CD4-positive, alpha-beta T cell (primary cell): ENCODE measurements around the gene NYAP2. TPM values are rescaled to one million over a fixed set of nuclear protein-coding genes. Genes with fewer than 3 reads are reported as not detected.

Experiments
- ATAC-seq: fragments of 200-7000 bp; cut with Tn5 transposase; one replicate; pipeline ENCODE4 v1.10.0; 2022; ENCODE audit warnings: mild to moderate bottlenecking; ENCODE audit not compliant: poor library complexity
- CTCF ChIA-PET: fragments of 350-600 bp; sonication (Branson Sonifier 250); formaldehyde crosslinking; loops from one replicate; lab custom pipeline; 2021; ENCODE audit warnings: antibody characterized with exemption, inconsistent platforms; lab: Charles Lee
- POLR2A ChIA-PET: fragments of 350-600 bp; sonication (Branson Sonifier 250); formaldehyde crosslinking; loops from one replicate; lab custom pipeline; 2021; ENCODE audit warnings: antibody characterized with exemption, inconsistent platforms; lab: Charles Lee
- DNase-seq, 14 experiments: peaks; one replicate each; pipeline ENCODE4 v3.0.0-alpha.2; 2013 to 2020; ENCODE audit warnings: mixed read lengths in 2 of 14
- H3K27ac ChIP-seq, 2 donors: one replicate each; pipeline versions ENCODE4 v1.5.1 to v1.7.0; 2013; ENCODE audit warnings: low read length in 2 of 2, low read depth in 1 of 2, mild to moderate bottlenecking in 1 of 2
- H3K27me3 ChIP-seq, 2 experiments: 1 replicate in 1 of 2; 2 replicates in 1 of 2; pipeline versions ENCODE4 v1.6.1 to v1.7.0; 2013; ENCODE audit warnings: low read length in 2 of 2, control low read depth in 1 of 2, mild to moderate bottlenecking in 1 of 2, moderate library complexity in 1 of 2; ENCODE audit not compliant: insufficient read depth in 2 of 2, control insufficient read depth in 1 of 2
- H3K36me3 ChIP-seq: one replicate; pipeline ENCODE4 v1.6.1; 2013; ENCODE audit warnings: low read length, control low read depth; ENCODE audit not compliant: insufficient read depth
- H3K4me1 ChIP-seq: one replicate; pipeline ENCODE4 v1.6.1; 2013; ENCODE audit warnings: low read length, control low read depth; ENCODE audit not compliant: insufficient read depth
- H3K4me3 ChIP-seq: one replicate; pipeline ENCODE4 v1.5.1; 2013; ENCODE audit warnings: mild to moderate bottlenecking, low read length, moderate library complexity
- H3K9me3 ChIP-seq, 2 experiments: 1 replicate in 1 of 2; 2 replicates in 1 of 2; pipeline versions ENCODE4 v1.6.1 to v1.7.0; 2013; ENCODE audit warnings: low read length in 2 of 2, mild to moderate bottlenecking in 2 of 2, control low read depth in 1 of 2, moderate library complexity in 1 of 2; ENCODE audit not compliant: control insufficient read depth in 1 of 2, insufficient read depth in 1 of 2
- H3K27ac Mint-ChIP-seq: one replicate; pipeline ENCODE4 v1.8.0; 2020; ENCODE audit warnings: mixed read lengths
- H3K27me3 Mint-ChIP-seq: one replicate; pipeline ENCODE4 v1.8.0; 2021; ENCODE audit warnings: mixed read lengths
- H3K36me3 Mint-ChIP-seq: one replicate; pipeline ENCODE4 v1.8.0; 2021; ENCODE audit warnings: low read depth, mixed read lengths
- H3K4me1 Mint-ChIP-seq: one replicate; pipeline ENCODE4 v1.8.0; 2021; ENCODE audit warnings: low read depth, mixed read lengths
- H3K4me3 Mint-ChIP-seq: one replicate; pipeline ENCODE4 v1.8.0; 2020; ENCODE audit warnings: mild to moderate bottlenecking, mixed read lengths
- H3K9me3 Mint-ChIP-seq: one replicate; pipeline ENCODE4 v1.8.0; 2020; ENCODE audit warnings: mixed read lengths
- intact Hi-C, 2 experiments: fragments of 100-400 bp; cut with DNase I in 1 of 2; cut with micrococcal nuclease in 1 of 2; formaldehyde crosslinking; loops; one replicate each; pipeline versions ENCODE4 v1.15.1 to v1.9.0; 2023 to 2025; cut with DNase I, micrococcal nuclease
- total RNA-seq, 174 experiments: library from RNA in 2 of 174; stranded (reverse) in 2 of 174; gene quantifications; one replicate each; pipeline ENCODE4 v1.2.3 and lab custom pipeline; 2021 to 2026
- TF ChIP-seq, protein P1 (sequence below): fragments of 200-600 bp; IDR thresholded peaks from one replicate; pipeline ENCODE4 v1.8.0; 2022; ENCODE audit warnings: antibody characterized with exemption, mild to moderate bottlenecking

NYAP2 gene
- total RNA-seq, 2 experiments from 2014 or later, result not detected

DNA sequence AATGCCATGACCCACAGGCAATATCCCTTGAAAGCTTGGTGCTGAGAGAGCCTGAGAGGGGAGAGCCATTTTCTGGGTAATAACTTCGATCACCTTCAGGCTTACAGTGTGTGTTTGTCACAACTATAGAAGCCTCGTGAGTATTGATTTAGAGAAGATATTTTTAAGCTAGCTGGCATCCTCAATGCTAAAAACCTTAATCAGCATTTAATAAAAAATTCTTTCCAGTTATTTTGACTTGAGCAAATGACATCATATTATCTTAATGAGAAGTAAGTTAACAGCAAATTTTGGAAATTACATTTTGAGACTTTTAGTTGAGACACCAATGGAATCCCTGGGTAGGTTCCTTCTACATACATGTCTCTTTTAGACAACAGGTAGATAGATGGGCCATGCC lies 283.7 kb downstream of the NYAP2 start:
- Histone ChIP-seq H3K36me3 (no peaks in the 10 kb centered on the region), H3K27me3 (no peaks in the 10 kb centered on the region), H3K4me3 (no peak overlapping the region), H3K27ac (no peak overlapping the region), H3K4me1 (no peaks in the 10 kb centered on the region), H3K9me3 (no peaks in the 10 kb centered on the region)
- no peak for DNase-seq
- no peak overlapping the region for H3K27ac Mint-ChIP-seq
- CTCF ChIA-PET, result no interaction called here
- no peaks in the 10 kb centered on the region for H3K9me3 Mint-ChIP-seq
- no peaks in the 10 kb centered on the region for H3K4me1 Mint-ChIP-seq
- TF ChIP-seq, protein P1, sequence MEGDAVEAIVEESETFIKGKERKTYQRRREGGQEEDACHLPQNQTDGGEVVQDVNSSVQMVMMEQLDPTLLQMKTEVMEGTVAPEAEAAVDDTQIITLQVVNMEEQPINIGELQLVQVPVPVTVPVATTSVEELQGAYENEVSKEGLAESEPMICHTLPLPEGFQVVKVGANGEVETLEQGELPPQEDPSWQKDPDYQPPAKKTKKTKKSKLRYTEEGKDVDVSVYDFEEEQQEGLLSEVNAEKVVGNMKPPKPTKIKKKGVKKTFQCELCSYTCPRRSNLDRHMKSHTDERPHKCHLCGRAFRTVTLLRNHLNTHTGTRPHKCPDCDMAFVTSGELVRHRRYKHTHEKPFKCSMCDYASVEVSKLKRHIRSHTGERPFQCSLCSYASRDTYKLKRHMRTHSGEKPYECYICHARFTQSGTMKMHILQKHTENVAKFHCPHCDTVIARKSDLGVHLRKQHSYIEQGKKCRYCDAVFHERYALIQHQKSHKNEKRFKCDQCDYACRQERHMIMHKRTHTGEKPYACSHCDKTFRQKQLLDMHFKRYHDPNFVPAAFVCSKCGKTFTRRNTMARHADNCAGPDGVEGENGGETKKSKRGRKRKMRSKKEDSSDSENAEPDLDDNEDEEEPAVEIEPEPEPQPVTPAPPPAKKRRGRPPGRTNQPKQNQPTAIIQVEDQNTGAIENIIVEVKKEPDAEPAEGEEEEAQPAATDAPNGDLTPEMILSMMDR, result no peak
- peaks cover 30% of the 10 kb centered on the region for H3K27me3 Mint-ChIP-seq
- H3K4me3 Mint-ChIP-seq, result no peak overlapping the region
- H3K36me3 Mint-ChIP-seq, result no peaks in the 10 kb centered on the region
- POLR2A ChIA-PET, result no interaction called here
- no peak for ATAC-seq
- intact Hi-C loops, result no loop called here

GRCh38 chr2:225690153-225690552 lies 290.6 kb downstream of the NYAP2 start:
- intact Hi-C loops, result no loop called here
- H3K4me1 Mint-ChIP-seq, result no peaks in the 10 kb centered on the region
- H3K27ac Mint-ChIP-seq, result no peak overlapping the region
- H3K36me3 Mint-ChIP-seq, result no peaks in the 10 kb centered on the region
- Histone ChIP-seq H3K9me3 (no peaks in the 10 kb centered on the region), H3K27me3 (no peaks in the 10 kb centered on the region), H3K27ac (no peak overlapping the region), H3K4me3 (no peak overlapping the region), H3K36me3 (no peaks in the 10 kb centered on the region), H3K4me1 (no peaks in the 10 kb centered on the region)
- H3K4me3 Mint-ChIP-seq, result no peak overlapping the region
- TF ChIP-seq, protein P1, result no peak
- DNase-seq (no peak), ATAC-seq (no peak)
- H3K9me3 Mint-ChIP-seq, result no peaks in the 10 kb centered on the region
- ChIA-PET POLR2A (no interaction called here), CTCF (no interaction called here)
- peaks cover 21% of the 10 kb centered on the region for H3K27me3 Mint-ChIP-seq

DNA sequence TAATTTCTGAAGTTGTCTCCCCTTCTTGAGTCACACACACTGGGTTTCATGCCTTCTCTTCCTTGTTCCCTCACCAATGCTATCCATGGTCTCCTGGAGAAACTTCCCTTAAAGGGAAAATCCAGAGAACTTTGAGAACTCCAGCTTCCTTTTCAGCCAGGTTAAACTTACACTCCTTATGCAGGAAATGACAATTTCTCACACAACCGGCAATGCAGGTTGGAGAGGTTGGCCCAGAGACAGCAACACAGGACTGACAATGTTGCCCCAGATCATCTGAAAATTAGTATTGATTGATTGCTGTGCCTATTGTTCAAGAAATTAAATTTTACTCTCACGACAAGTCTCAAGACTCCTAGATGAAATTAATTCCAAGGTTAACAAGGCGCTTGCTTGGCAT lies 292.2 kb downstream of the NYAP2 start:
- no peak overlapping the region for H3K27ac ChIP-seq
- intact Hi-C loops, result no loop called here
- no peak for DNase-seq
- Mint-ChIP-seq H3K36me3 (no peaks in the 10 kb centered on the region), H3K27ac (no peak overlapping the region), H3K27me3 (peaks cover 21% of the 10 kb centered on the region), H3K9me3 (no peaks in the 10 kb centered on the region), H3K4me1 (no peaks in the 10 kb centered on the region), H3K4me3 (no peak overlapping the region)
- H3K9me3 ChIP-seq, result no peaks in the 10 kb centered on the region
- no peaks in the 10 kb centered on the region for H3K27me3 ChIP-seq
- POLR2A ChIA-PET, result no interaction called here
- H3K4me1 ChIP-seq, result no peaks in the 10 kb centered on the region
- ATAC-seq, result no peak
- no peak overlapping the region for H3K4me3 ChIP-seq
- no peaks in the 10 kb centered on the region for H3K36me3 ChIP-seq
- TF ChIP-seq, protein P1, result no peak
- CTCF ChIA-PET, result no interaction called here
